ENCODE measurements around the gene CHIA.
"Not testable (repeated sequence)": the region's sequence is repeated elsewhere in the genome, so short reads cannot be mapped to it uniquely, and the experiment has no call there.

The CHIA gene

GRCh38 chr1:111285879-111286278 is 4.8 kb upstream of the CHIA start:
- DNase-seq (ENCODE audit: low read depth) = no peak

- DNase-seq (ENCODE audit: low read depth) = no peak
Observed at GRCh38 chr1:111286912-111287311, 3.7 kb upstream of the CHIA start.

- no peak for DNase-seq (ENCODE audit: low read depth)
Observed at GRCh38 chr1:111289371-111289770, 1.3 kb upstream of the CHIA start.

- DNase-seq (ENCODE audit: low read depth) = no peak
Observed at GRCh38 chr1:111290104-111290503, 547 bp upstream of the CHIA start.

GRCh38 chr1:111294390-111294789 is 3.7 kb downstream of the CHIA start:
- DNase-seq (ENCODE audit: low read depth) = no peak

GRCh38 chr1:111302374-111302773 is 11.7 kb downstream of the CHIA start:
- DNase-seq (ENCODE audit: low read depth) = no peak

GRCh38 chr1:111309690-111310089 is 19.0 kb downstream of the CHIA start:
- DNase-seq (ENCODE audit: low read depth) = no peak

GRCh38 chr1:111318523-111318922 is 27.9 kb downstream of the CHIA start:
- DNase-seq (ENCODE audit: low read depth) = no peak

- no peak for DNase-seq (ENCODE audit: low read depth)
Observed at GRCh38 chr1:111320066-111320879, 29.6 kb downstream of the CHIA start.

- DNase-seq (ENCODE audit: low read depth) = no peak
Observed at GRCh38 chr1:111323231-111323630, 32.6 kb downstream of the CHIA start.

- no peak for DNase-seq (ENCODE audit: low read depth)
Observed at GRCh38 chr1:111332190-111332589, 41.5 kb downstream of the CHIA start.

GRCh38 chr1:111334169-111334568 is 43.5 kb downstream of the CHIA start:
- peak; percentile 27 for DNase-seq (ENCODE audit: low read depth)

GRCh38 chr1:111335214-111335877 is 44.7 kb downstream of the CHIA start:
- not testable (repeated sequence) for DNase-seq (ENCODE audit: low read depth)

GRCh38 chr1:111338849-111339248 is 48.2 kb downstream of the CHIA start:
- not testable (repeated sequence) for DNase-seq (ENCODE audit: low read depth)

- DNase-seq (ENCODE audit: low read depth) = peak; percentile 78
Observed at GRCh38 chr1:111346089-111346885, 55.6 kb downstream of the CHIA start.

- DNase-seq (ENCODE audit: low read depth) = no peak
Observed at GRCh38 chr1:111347026-111347425, 56.4 kb downstream of the CHIA start.

- no peak for DNase-seq (ENCODE audit: low read depth)
Observed at GRCh38 chr1:111351700-111352099, 61.0 kb downstream of the CHIA start.

GRCh38 chr1:111354584-111354983 is 63.9 kb downstream of the CHIA start:
- no peak for DNase-seq (ENCODE audit: low read depth)

GRCh38 chr1:111358964-111359363 is 68.3 kb downstream of the CHIA start:
- DNase-seq (ENCODE audit: low read depth) = no peak

GRCh38 chr1:111359376-111359775 is 68.7 kb downstream of the CHIA start:
- DNase-seq (ENCODE audit: low read depth) = no peak

GRCh38 chr1:111360257-111360656 is 69.6 kb downstream of the CHIA start:
- DNase-seq (ENCODE audit: low read depth) = not testable (repeated sequence)

- no peak for DNase-seq (ENCODE audit: low read depth)
Observed at GRCh38 chr1:111361761-111362160, 71.1 kb downstream of the CHIA start.

- no peak for DNase-seq (ENCODE audit: low read depth)
Observed at GRCh38 chr1:111364690-111365089, 74.0 kb downstream of the CHIA start.

Measured in activated T-helper 9 cell treated with anti-CD3 and anti-CD28 coated beads, Interleukin-2, amount 50 U/mL, for 16 hours (primary cell).